ENCODE results near the gene ITGA3. TPM values are rescaled to one million over a fixed set of nuclear protein-coding genes. Genes with fewer than 3 reads are reported as not detected.

Gene ITGA3
- total RNA-seq, 1 experiment from 2014 or later: 14.7 TPM

- Mint-ChIP-seq H3K27me3 (ENCODE audit: insufficient read depth, unreplicated experiment) (no peaks in the 10 kb centered on the region), H3K36me3 (ENCODE audit: insufficient read depth, unreplicated experiment) (no peaks in the 10 kb centered on the region), H3K27ac (ENCODE audit: unreplicated experiment) (no peak overlapping the region), H3K9me3 (ENCODE audit: unreplicated experiment) (no peaks in the 10 kb centered on the region), H3K4me1 (ENCODE audit: low read depth, unreplicated experiment) (no peaks in the 10 kb centered on the region), H3K4me3 (ENCODE audit: unreplicated experiment) (no peak overlapping the region)
- Histone ChIP-seq H3K4me1 (no peaks in the 10 kb centered on the region), H3K27me3 (replicated peaks; ENCODE audit: control insufficient read depth, insufficient read depth, low read length) (no peaks in the 10 kb centered on the region), H3K36me3 (ENCODE audit: control insufficient read depth, insufficient read depth, low read length) (no peaks in the 10 kb centered on the region), H3K9me3 (no peaks in the 10 kb centered on the region), H3K4me3 (ENCODE audit: low read depth, low read length) (no peak overlapping the region)
- ChIA-PET CTCF (no interaction called here), POLR2A (no interaction called here)
- intact Hi-C loops (cut with micrococcal nuclease; ENCODE audit: unreplicated experiment): no loop called here
- TF ChIP-seq CTCF (IDR thresholded peaks at IDR 0.05; ENCODE audit: insufficient read depth in 1 of 2, low read depth in 1 of 2, low read length in 1 of 2, severe bottlenecking in 1 of 2, unreplicated experiment in 1 of 2): no peak
- no TSS peak for BruUV-seq (replicated peaks)
- no peak for DNase-seq
These were observed 44.6 kb downstream of the ITGA3 start for GRCh38 chr17:50100480-50100883.

DNA sequence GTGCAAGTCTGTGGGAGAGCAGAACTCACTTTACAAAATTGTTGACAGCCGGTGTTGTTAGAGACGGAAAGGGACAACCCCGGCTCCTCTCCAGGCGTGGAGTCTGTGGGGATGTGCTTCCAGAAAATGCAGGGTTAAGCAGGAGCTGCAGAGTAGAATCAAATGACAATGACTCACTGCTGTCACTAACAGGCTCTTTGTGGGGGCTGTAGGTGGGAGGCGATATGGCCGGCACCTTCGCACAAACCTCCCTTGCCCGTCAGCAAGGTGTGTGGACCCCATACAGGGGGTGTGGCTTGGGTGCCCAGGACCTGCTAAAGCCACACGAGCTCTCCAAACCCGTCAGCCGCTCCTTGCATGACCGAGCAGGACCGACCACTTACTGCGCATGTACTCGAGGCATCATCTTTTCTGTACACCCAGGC lies 45.0 kb downstream of the ITGA3 start:
- CTCF ChIA-PET: no interaction called here
- Mint-ChIP-seq H3K4me1 (ENCODE audit: low read depth, unreplicated experiment) (no peaks in the 10 kb centered on the region), H3K36me3 (ENCODE audit: insufficient read depth, unreplicated experiment) (no peaks in the 10 kb centered on the region), H3K9me3 (ENCODE audit: unreplicated experiment) (no peaks in the 10 kb centered on the region), H3K4me3 (ENCODE audit: unreplicated experiment) (no peak overlapping the region), H3K27me3 (ENCODE audit: insufficient read depth, unreplicated experiment) (no peaks in the 10 kb centered on the region), H3K27ac (ENCODE audit: unreplicated experiment) (no peak overlapping the region)
- no peak overlapping the region for H3K4me3 ChIP-seq (ENCODE audit: low read depth, low read length)
- intact Hi-C loops (cut with micrococcal nuclease; ENCODE audit: unreplicated experiment): no loop called here
- BruUV-seq (replicated peaks): no TSS peak
- no peaks in the 10 kb centered on the region for H3K9me3 ChIP-seq
- POLR2A ChIA-PET: no interaction called here
- no peak for TF ChIP-seq CTCF (IDR thresholded peaks at IDR 0.05; ENCODE audit: insufficient read depth in 1 of 2, low read depth in 1 of 2, low read length in 1 of 2, severe bottlenecking in 1 of 2, unreplicated experiment in 1 of 2)
- no peaks in the 10 kb centered on the region for H3K4me1 ChIP-seq
- DNase-seq: no peak
- no peaks in the 10 kb centered on the region for H3K27me3 ChIP-seq (replicated peaks; ENCODE audit: control insufficient read depth, insufficient read depth, low read length)
- no peaks in the 10 kb centered on the region for H3K36me3 ChIP-seq (ENCODE audit: control insufficient read depth, insufficient read depth, low read length)

DNA sequence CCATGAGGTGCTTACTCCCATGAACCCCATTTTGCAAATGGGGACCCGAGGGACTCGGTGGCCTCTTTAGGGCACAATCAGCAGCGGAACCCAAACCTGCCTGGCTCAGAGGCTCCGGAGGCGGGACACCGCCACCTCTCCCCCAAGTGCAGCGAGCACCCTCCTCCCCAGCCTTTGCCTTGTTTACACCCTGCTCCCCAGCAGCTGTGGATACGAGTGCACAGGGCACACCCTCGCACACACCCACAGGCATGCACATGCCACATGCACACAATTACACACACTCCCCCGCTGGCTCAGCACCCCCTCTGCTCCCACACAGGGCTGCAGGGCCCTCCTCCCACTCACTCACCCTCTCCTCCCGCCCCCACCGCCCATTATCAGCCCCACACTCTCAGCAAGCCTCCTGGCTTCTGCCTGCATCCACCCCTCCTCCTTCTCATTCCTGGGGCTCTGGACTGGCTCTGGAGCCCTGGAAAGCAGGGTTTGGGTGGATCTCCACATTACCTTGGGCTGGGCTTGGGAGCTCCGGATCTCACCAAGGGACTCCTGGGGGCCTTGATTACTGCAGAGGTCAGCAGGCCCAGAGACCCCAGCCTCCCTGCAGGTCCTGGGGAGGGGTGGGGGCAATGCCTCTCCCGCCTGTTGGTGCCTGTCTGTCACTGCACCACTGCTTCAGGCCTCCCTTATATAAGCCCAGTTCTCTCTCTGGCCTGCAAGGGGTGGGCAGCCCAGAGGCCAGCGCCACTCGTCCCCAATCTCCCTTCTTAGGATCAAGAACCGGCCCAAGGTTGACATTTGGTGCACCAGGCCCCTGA lies 45.6 kb downstream of the ITGA3 start:
- Mint-ChIP-seq H3K9me3 (ENCODE audit: unreplicated experiment) (no peaks in the 10 kb centered on the region), H3K36me3 (ENCODE audit: insufficient read depth, unreplicated experiment) (no peaks in the 10 kb centered on the region), H3K27me3 (ENCODE audit: insufficient read depth, unreplicated experiment) (no peaks in the 10 kb centered on the region), H3K4me3 (ENCODE audit: unreplicated experiment) (no peak overlapping the region), H3K27ac (ENCODE audit: unreplicated experiment) (no peak overlapping the region), H3K4me1 (ENCODE audit: low read depth, unreplicated experiment) (no peaks in the 10 kb centered on the region)
- POLR2A ChIA-PET: no interaction called here
- intact Hi-C loops (cut with micrococcal nuclease; ENCODE audit: unreplicated experiment): no loop called here
- H3K36me3 ChIP-seq (ENCODE audit: control insufficient read depth, insufficient read depth, low read length): no peaks in the 10 kb centered on the region
- no TSS peak for BruUV-seq (replicated peaks)
- no peak for TF ChIP-seq CTCF (IDR thresholded peaks at IDR 0.05; ENCODE audit: insufficient read depth in 1 of 2, low read depth in 1 of 2, low read length in 1 of 2, severe bottlenecking in 1 of 2, unreplicated experiment in 1 of 2)
- no peak for DNase-seq
- CTCF ChIA-PET: no interaction called here
- H3K27me3 ChIP-seq (replicated peaks; ENCODE audit: control insufficient read depth, insufficient read depth, low read length): no peaks in the 10 kb centered on the region
- no peaks in the 10 kb centered on the region for H3K4me1 ChIP-seq
- no peak overlapping the region for H3K4me3 ChIP-seq (ENCODE audit: low read depth, low read length)
- H3K9me3 ChIP-seq: no peaks in the 10 kb centered on the region

Data from Caco-2 (cell line).